Liver (tissue), 3 donors: ENCODE measurements around the gene PRPF40B.

Experiments used
- EGR1 ChIP-seq, 2 donors: IDR thresholded peaks; 2 replicates each; pipeline ENCODE4 v1.6.1; 2016 to 2018; ENCODE audit warnings: antibody characterized with exemption in 2 of 2, low read depth in 2 of 2
- GABPA ChIP-seq, 2 donors: IDR thresholded peaks in 1 of 2; conservative IDR thresholded peaks in 1 of 2; 2 replicates each; pipeline ENCODE4 v1.6.1; 2016; ENCODE audit warnings: antibody characterized with exemption in 2 of 2, mild to moderate bottlenecking in 1 of 2, moderate library complexity in 1 of 2
- HNF4G ChIP-seq: IDR thresholded peaks from 2 replicates; pipeline ENCODE4 v1.6.1; 2016; ENCODE audit warnings: antibody characterized with exemption
- JUND ChIP-seq, 2 donors: IDR thresholded peaks; 2 replicates each; pipeline ENCODE4 v1.6.1; 2016; ENCODE audit warnings: antibody characterized with exemption in 2 of 2
- RAD21 ChIP-seq, 2 donors: IDR thresholded peaks; 2 replicates each; pipeline ENCODE4 v1.6.1; 2016; ENCODE audit warnings: antibody characterized with exemption in 2 of 2, mild to moderate bottlenecking in 2 of 2
- RXRA ChIP-seq, 2 donors: IDR thresholded peaks; 2 replicates each; pipeline ENCODE4 v1.6.1; 2017 to 2018; ENCODE audit warnings: antibody characterized with exemption in 2 of 2, mild to moderate bottlenecking in 1 of 2
- TAF1 ChIP-seq: conservative IDR thresholded peaks from 2 replicates; pipeline ENCODE4 v1.6.1; 2016; ENCODE audit warnings: antibody characterized with exemption, mild to moderate bottlenecking
- YY1 ChIP-seq: IDR thresholded peaks from 2 replicates; pipeline ENCODE4 v1.6.1; 2016; ENCODE audit warnings: antibody characterized with exemption, mild to moderate bottlenecking
- TF ChIP-seq, protein P1 (sequence below): fragments of 150-350 bp; IDR thresholded peaks from 2 replicates; pipeline ENCODE4 v1.5.1; 2017; ENCODE audit warnings: improper control_type of control experiment, low read depth, low read length; ENCODE audit not compliant: missing input control
- TF ChIP-seq, protein P2 (sequence below): IDR thresholded peaks from 2 replicates; pipeline ENCODE4 v1.6.1; 2016; ENCODE audit warnings: antibody characterized with exemption
- TF ChIP-seq, protein P3 (sequence below): IDR thresholded peaks from 2 replicates; pipeline ENCODE4 v1.6.1; 2016; ENCODE audit warnings: antibody characterized with exemption, mild to moderate bottlenecking
- TF ChIP-seq, protein P4 (sequence below): IDR thresholded peaks from 2 replicates; pipeline ENCODE4 v1.6.1; 2016; ENCODE audit warnings: antibody characterized with exemption
- donor health status: healthy.
- donor health status: healthy.

DNA sequence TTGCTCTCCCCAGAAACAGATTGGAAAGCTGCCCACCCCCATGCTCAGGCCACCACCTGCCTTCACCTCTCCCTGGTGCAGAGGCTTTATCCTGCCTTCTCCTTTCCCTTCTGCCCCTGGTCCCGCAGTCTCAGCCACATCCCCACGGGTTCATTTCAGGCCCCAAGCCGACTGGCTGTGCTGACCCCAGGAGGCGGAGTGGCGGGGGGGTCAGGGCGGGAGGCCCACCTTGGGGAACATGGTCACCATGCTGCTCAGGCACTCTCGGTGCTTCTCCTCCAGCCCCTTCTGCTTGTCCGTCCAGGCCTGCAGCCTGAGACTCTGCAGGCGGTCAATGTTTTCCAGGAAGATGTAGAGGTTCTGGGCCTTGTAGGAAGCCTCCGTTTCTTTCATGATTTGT, 24.8 kb upstream of the PRPF40B start:
- TF ChIP-seq TAF1 = no peak
- TF ChIP-seq YY1 = no peak
- TF ChIP-seq, protein P1, sequence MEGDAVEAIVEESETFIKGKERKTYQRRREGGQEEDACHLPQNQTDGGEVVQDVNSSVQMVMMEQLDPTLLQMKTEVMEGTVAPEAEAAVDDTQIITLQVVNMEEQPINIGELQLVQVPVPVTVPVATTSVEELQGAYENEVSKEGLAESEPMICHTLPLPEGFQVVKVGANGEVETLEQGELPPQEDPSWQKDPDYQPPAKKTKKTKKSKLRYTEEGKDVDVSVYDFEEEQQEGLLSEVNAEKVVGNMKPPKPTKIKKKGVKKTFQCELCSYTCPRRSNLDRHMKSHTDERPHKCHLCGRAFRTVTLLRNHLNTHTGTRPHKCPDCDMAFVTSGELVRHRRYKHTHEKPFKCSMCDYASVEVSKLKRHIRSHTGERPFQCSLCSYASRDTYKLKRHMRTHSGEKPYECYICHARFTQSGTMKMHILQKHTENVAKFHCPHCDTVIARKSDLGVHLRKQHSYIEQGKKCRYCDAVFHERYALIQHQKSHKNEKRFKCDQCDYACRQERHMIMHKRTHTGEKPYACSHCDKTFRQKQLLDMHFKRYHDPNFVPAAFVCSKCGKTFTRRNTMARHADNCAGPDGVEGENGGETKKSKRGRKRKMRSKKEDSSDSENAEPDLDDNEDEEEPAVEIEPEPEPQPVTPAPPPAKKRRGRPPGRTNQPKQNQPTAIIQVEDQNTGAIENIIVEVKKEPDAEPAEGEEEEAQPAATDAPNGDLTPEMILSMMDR = no peak
- no peak for TF ChIP-seq GABPA (IDR thresholded peaks at IDR 0.05 in 1 of 2, conservative IDR thresholded peaks at IDR 0.05 in 1 of 2)
- TF ChIP-seq, protein P2, sequence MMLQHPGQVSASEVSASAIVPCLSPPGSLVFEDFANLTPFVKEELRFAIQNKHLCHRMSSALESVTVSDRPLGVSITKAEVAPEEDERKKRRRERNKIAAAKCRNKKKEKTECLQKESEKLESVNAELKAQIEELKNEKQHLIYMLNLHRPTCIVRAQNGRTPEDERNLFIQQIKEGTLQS = no peak
- no peak for TF ChIP-seq RXRA (IDR thresholded peaks at IDR 0.05)
- TF ChIP-seq HNF4G = no peak
- TF ChIP-seq JUND (IDR thresholded peaks at IDR 0.05) = no peak
- TF ChIP-seq, protein P3, sequence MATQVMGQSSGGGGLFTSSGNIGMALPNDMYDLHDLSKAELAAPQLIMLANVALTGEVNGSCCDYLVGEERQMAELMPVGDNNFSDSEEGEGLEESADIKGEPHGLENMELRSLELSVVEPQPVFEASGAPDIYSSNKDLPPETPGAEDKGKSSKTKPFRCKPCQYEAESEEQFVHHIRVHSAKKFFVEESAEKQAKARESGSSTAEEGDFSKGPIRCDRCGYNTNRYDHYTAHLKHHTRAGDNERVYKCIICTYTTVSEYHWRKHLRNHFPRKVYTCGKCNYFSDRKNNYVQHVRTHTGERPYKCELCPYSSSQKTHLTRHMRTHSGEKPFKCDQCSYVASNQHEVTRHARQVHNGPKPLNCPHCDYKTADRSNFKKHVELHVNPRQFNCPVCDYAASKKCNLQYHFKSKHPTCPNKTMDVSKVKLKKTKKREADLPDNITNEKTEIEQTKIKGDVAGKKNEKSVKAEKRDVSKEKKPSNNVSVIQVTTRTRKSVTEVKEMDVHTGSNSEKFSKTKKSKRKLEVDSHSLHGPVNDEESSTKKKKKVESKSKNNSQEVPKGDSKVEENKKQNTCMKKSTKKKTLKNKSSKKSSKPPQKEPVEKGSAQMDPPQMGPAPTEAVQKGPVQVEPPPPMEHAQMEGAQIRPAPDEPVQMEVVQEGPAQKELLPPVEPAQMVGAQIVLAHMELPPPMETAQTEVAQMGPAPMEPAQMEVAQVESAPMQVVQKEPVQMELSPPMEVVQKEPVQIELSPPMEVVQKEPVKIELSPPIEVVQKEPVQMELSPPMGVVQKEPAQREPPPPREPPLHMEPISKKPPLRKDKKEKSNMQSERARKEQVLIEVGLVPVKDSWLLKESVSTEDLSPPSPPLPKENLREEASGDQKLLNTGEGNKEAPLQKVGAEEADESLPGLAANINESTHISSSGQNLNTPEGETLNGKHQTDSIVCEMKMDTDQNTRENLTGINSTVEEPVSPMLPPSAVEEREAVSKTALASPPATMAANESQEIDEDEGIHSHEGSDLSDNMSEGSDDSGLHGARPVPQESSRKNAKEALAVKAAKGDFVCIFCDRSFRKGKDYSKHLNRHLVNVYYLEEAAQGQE = no peak
- TF ChIP-seq EGR1 (IDR thresholded peaks at IDR 0.05; ENCODE audit: low read depth in 2 of 2) = no peak
- TF ChIP-seq, protein P4, sequence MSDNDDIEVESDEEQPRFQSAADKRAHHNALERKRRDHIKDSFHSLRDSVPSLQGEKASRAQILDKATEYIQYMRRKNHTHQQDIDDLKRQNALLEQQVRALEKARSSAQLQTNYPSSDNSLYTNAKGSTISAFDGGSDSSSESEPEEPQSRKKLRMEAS = no peak
- TF ChIP-seq RAD21 (IDR thresholded peaks at IDR 0.05) = no peak
